BJ (cell line): ENCODE results near the gene POPDC2. TPM values are rescaled to one million over a fixed set of nuclear protein-coding genes. Genes with fewer than 3 reads are reported as not detected.
A peak's percentile ranks its signal among the peaks of the same experiment; 100 is the strongest.

ENCODE experiments used
- CTCF ChIA-PET: fragments of 350-600 bp; formaldehyde crosslinking; extraction: SDS; loops from one replicate; lab custom pipeline; 2021; ENCODE audit warnings: antibody characterized with exemption, inconsistent platforms; lab: Yijun Ruan, JAX
- POLR2A ChIA-PET: fragments of 300-600 bp; sonication (Branson Sonifier 250); formaldehyde crosslinking; extraction: SDS; loops from one replicate; lab custom pipeline; 2021; ENCODE audit warnings: antibody characterized with exemption; lab: Charles Lee
- DNase-seq: peaks from one replicate; pipeline ENCODE4 v3.0.0-alpha.2; 2011; ENCODE audit warnings: low read depth
- H3K27me3 ChIP-seq: 2 replicates; pipeline ENCODE4 v1.6.0; 2011; ENCODE audit warnings: low read length; ENCODE audit not compliant: control insufficient read depth, insufficient read depth
- H3K36me3 ChIP-seq: 2 replicates; pipeline ENCODE4 v1.5.1; 2011; ENCODE audit warnings: low read length; ENCODE audit not compliant: control insufficient read depth, insufficient read depth
- H3K4me3 ChIP-seq: 2 replicates; pipeline ENCODE4 v1.5.1; 2011; ENCODE audit warnings: low read depth, mild to moderate bottlenecking, control low read depth, low read length
- CTCF ChIP-seq: IDR thresholded peaks from 2 replicates; pipeline ENCODE4 v1.5.1; 2011; ENCODE audit warnings: low read depth, mild to moderate bottlenecking, control low read depth, inconsistent platforms, low read length, moderate library complexity; ENCODE audit not compliant: insufficient read depth
- polyA plus RNA-seq: library from polyadenylated mRNA; depleted of rRNA; stranded (reverse); fragments of >200 nt; gene quantifications from 2 replicates; pipeline ENCODE4 v1.2.3, GENCODE V29; 2011

Gene POPDC2
- polyA plus RNA-seq, 1 experiment, result 2.3 TPM

- no peaks in the 10 kb centered on the region for H3K36me3 ChIP-seq
- DNase-seq, result peak; percentile 87
- ChIA-PET CTCF (no interaction called here), POLR2A (interaction anchor here (0.6 kb wide), 1 partner anchor 506 kb away, joined by 4 read pairs; no protein-coding TSS in a partner anchor)
- no peak for TF ChIP-seq CTCF
- no peak overlapping the region for H3K4me3 ChIP-seq
- H3K27me3 ChIP-seq, result no peaks in the 10 kb centered on the region
These were observed 22.5 kb downstream of the POPDC2 start for GRCh38 chr3:119637679-119638477.

GRCh38 chr3:119636891-119637611 lies 23.3 kb downstream of the POPDC2 start:
- DNase-seq, result no peak
- no peak for TF ChIP-seq CTCF
- Histone ChIP-seq H3K4me3 (no peak overlapping the region), H3K36me3 (no peaks in the 10 kb centered on the region), H3K27me3 (no peaks in the 10 kb centered on the region)
- CTCF ChIA-PET, result interaction anchor here (0.6 to 1.7 kb wide), 3 partner anchors 10 to 54 kb away, joined by 3 to 5 read pairs (median 4); no protein-coding TSS in a partner anchor
- POLR2A ChIA-PET, result interaction anchor here (0.6 kb wide), 1 partner anchor 507 kb away, joined by 4 read pairs; no protein-coding TSS in a partner anchor

GRCh38 chr3:119636249-119636648 lies 24.1 kb downstream of the POPDC2 start:
- H3K36me3 ChIP-seq, result no peaks in the 10 kb centered on the region
- DNase-seq, result no peak
- CTCF ChIA-PET, result interaction anchor here (0.6 to 1.7 kb wide), 3 partner anchors 9 to 55 kb away, joined by 3 to 5 read pairs (median 4); no protein-coding TSS in a partner anchor
- H3K27me3 ChIP-seq, result no peaks in the 10 kb centered on the region
- no peak overlapping the region for H3K4me3 ChIP-seq
- TF ChIP-seq CTCF, result no peak
- POLR2A ChIA-PET, result no interaction called here

- no peak for DNase-seq
- TF ChIP-seq CTCF, result no peak
- CTCF ChIA-PET, result interaction anchor here (1.7 kb wide), 1 partner anchor 12 kb away, joined by 5 read pairs; no protein-coding TSS in a partner anchor
- H3K36me3 ChIP-seq, result no peaks in the 10 kb centered on the region
- POLR2A ChIA-PET, result no interaction called here
- no peak overlapping the region for H3K4me3 ChIP-seq
- H3K27me3 ChIP-seq, result no peaks in the 10 kb centered on the region
These were observed 24.7 kb downstream of the POPDC2 start for GRCh38 chr3:119635719-119636118.

- H3K36me3 ChIP-seq, result no peaks in the 10 kb centered on the region
- no peaks in the 10 kb centered on the region for H3K27me3 ChIP-seq
- H3K4me3 ChIP-seq, result no peak overlapping the region
- DNase-seq, result no peak
- POLR2A ChIA-PET, result interaction anchor here (0.6 kb wide), 1 partner anchor 28 kb away, joined by 4 read pairs; no protein-coding TSS in a partner anchor
- no peak for TF ChIP-seq CTCF
- CTCF ChIA-PET, result no interaction called here
These were observed 27.6 kb downstream of the POPDC2 start for GRCh38 chr3:119632829-119633228.
